GM19238 (cell line): ENCODE results near the gene SYTL1.

Source experiments
- DNase-seq: peaks from one replicate; pipeline ENCODE4 v3.0.0; 2011; ENCODE audit warnings: low spot score; ENCODE audit not compliant: insufficient read length

Gene SYTL1

DNA sequence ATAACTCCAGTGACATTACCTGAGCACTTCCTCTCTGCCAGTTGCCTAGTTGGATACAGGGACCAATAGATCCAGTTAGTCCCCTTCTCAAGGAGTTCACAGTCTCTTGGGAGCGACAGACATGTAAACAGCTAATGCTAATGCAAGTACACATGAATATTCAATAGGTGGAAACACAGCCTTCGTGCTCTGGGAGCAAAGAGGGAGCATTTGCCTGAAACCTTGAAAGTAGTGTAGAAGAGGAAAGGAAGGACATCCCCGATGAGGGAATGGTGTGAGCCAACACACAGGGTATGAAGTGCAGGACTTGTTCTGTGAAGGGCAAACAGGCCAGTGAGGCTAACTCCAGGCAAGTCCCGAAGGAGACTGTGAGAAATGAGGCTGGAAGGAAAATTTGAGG, 23.7 kb upstream of the SYTL1 start:
- DNase-seq, result no peak

DNA sequence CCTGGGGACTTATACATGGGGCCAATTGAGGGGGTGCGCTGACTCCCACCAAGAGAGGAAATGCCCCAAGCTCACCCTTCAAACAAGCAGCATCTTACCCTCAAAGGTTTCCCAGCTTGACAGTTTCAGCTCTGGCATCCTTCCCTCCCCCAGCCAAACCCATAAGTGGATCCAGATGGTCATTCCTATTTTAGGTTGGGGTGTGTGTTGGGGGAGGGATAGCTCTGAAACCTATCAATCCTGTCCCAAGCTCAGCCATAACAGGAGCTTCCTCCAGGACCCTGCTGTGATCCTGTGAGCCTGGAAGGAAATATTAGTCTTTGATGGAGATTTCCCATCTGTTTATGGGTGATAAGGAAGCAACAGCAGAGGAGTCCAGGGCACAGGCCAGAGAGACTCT, 23.2 kb upstream of the SYTL1 start:
- DNase-seq, result no peak

DNA sequence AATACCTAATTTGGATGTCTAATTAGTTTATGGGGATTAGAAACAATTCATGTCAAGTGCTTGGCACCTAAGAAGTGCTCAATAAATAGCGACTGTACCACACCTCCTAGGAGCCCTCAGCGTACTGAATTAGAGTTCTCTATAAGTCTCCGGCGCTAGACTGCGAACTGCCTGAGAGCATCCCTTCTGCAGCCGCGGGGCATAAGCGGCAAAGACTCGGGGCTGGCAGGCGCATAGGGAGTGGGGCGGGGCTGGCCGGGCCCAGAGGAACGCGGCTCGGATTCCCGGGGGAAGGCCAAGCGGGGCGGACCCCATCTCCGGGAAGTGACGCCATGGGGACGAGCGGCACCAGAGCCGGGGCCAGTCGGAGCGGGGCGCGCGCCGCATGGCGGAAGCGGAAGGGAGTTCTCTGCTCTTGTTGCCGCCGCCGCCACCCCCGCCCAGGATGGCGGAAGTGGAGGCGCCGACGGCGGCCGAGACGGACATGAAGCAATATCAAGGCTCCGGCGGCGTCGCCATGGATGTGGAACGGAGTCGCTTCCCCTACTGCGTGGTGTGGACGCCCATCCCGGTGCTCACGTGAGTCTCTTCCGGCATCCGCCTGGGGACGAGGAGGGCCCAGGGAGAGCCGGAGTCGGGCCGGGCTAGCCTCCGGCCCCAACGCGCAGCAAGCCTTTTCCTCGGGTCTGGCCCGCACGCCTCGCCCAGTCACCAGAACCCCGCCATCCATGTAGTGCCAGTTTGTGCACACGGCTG, 19.8 kb upstream of the SYTL1 start, which contains the start of gene TMEM222:
Gene TMEM222 (plus strand): TSS at position 351 of the 756 bp plus-strand sequence. CDS start 35 bp downstream, at position 386.
- DNase-seq, result peak; percentile 98

DNA sequence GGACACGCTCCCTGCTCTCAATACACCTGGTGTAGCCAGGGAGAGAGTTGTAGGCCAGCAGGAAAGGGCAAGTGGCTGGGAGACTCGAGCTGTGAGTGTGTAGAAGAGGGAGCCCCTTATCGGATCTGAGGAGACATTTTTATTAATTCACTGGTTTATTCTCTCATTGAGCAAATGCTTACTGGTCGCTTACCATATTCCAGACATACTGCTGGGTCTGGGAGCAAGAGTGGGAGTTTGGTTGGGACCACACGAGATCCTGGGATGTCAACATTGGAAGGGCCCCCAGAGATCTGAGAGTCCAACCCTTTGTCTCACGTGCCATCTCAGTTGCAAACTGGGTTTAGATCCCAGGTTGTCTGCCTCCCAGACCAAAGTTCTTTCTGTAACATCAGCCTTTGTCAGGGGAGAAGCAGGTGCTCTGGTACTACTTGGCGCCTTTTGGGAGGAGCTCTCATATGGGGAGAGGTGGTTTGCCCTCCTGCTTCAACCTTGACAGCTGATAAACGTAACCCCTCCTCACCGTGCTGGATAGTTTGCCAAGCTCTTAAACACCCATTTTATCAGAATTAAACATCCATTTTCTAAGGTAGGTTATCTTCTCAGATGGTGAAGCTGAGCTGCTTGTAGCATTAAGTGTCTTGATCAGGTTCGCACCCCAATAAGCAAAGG, 19.1 kb upstream of the SYTL1 start:
- no peak for DNase-seq

DNA sequence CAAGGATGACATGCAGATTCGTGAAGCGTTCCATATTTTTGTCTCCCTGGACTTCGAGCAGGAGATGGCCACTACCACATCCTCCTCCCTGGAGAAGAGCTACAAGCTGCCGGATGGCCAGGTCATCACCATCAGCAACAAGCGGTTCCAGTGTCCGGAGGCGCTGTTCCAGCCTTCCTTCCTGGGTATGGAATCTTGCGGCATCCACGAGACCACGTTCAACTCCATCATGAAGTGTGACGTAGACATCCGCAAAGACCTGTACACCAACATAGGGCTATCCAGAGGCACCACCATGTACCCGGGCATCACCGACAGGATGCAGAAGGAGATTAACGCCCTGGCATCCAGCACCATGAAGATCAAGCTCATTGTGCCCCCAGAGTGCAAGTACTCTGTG, 16.5 kb upstream of the SYTL1 start:
- DNase-seq, result no peak

DNA sequence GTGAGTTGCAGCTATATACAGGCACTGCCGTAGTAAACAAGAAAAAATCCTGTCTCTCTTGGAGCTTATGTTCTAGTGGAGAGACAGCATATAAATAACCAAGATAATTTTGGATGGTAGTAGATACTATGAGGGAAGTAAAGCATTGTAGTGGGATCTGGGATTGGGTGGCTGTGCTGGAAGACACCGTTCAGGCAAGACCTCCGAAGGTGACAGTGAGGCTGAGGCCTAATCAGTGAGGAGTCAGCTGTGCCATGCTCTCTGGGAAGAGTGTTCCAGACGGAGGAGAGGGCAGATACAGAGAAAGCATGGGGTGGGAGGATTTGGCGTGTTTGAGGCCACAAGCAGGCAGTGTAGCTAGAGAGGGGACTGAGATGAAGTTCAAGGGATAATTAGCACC, 13.9 kb upstream of the SYTL1 start:
- no peak for DNase-seq

DNA sequence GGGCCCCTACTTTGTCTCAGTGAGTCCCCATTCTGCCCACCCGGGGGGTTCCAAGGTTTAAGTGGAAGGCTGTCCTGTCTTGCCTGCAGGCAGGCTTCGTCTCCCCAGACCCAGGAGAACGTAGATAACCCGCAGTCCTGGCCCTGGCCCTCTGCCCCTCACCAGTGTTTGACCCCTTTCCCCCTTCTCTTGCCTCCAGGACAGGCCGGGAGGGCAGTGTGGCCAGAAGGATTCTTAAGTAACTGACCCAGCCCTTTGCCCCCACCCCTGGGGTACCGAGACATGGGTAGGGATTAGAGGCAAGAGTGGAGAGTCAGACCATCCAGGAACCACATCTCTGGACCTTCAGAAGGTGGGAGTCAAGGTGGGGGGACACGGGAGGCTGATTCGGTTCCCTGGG, 11.0 kb upstream of the SYTL1 start:
- no peak for DNase-seq

DNA sequence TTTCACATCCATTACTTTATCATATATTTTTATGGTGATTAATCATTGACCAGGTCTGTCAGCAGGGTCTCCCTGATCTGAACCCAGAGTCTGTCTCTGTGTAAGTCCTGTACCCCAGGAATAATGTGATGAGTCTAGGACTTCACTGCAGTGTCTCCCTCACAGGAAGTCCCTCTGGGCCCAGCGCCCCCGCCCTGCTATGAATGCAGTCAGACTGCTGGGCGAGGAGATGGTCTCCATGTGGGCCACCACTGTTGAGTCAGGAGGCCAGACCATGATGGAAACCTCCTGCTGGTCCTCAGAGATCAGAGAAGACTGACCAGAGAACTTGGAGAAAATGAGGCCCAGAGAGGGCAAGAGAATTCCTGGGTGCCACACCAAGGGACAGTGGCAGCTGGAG, 10.4 kb upstream of the SYTL1 start:
- DNase-seq, result no peak

DNA sequence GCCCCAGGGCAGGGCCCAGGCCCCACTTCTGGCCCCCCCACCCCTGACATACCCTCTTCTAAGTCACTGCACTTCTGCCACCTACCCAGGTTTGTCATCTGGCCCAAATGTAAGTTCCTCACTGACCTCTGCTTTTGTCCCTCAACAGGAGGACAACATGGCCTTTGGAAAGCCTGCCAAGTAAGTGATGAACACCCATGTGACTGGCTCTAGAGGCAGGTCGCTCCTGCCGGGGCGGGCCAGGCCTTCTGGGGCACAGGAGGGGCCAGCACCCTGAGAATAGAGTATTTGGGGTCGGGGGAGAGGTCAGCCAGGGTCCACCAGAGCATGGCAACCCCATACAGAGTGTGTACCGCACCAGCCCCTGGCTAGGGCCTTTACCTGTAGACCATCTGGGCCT, 9.9 kb upstream of the SYTL1 start:
- DNase-seq, result no peak

DNA sequence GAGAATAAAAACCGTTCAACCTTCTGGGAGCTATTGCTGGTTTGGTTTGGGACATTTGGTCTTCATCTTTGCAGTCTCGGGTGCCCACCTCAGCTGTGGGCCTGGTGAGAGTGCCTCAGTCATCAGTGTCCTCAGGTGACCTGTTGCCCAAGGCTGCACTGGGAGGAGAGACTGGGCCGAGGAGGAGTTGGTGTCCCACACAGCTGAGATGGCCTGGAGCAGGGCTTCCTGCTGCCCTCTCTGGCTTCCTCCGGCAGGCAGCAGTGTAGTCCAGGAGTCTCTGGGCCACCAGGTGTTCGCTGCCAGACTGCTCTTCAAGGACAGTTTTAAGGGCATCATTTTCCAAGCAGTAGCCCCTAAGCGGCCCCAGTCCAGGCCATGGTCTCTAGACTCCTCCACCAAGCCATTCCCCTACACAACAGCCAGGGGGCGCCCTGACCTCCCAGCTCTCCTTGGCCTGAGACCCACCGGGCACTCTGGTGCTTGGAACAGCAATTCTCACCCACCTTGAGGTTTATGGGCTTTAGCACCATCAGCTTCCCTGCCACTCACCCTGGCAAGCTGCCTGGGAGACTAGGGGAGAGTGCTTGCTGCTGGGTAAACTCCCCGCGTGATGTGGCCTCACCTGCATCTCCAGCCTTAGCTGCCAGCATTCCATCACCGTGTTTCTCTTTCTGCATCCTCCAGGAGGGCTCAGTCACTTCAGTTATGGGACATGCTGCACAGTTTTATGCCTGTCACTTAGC, 9.1 kb upstream of the SYTL1 start:
- peak; percentile 61 for DNase-seq

DNA sequence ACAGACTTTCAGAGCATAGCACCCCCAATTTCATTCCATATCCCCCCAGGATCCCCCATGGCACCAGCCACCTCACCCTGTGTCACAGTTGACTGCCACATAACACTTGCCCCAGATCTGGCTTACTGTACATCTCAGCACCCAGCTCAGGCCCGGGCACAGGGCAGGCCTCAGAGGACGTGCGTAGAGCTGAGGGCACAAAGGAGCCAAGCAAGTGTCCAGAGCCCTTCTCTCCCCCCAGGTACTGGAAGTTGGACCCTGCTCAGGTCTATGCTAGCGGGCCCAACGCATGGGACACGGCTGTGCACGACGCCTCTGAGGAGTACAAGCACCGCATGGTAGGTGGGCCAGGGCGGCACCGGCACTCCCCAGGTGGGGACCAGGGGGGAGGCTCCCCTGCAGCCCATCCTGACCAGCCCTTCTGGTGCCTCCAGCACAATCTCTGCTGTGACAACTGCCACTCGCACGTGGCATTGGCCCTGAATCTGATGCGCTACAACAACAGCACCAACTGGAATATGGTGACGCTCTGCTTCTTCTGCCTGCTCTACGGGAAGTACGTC, 8.0 kb upstream of the SYTL1 start:
- no peak for DNase-seq

DNA sequence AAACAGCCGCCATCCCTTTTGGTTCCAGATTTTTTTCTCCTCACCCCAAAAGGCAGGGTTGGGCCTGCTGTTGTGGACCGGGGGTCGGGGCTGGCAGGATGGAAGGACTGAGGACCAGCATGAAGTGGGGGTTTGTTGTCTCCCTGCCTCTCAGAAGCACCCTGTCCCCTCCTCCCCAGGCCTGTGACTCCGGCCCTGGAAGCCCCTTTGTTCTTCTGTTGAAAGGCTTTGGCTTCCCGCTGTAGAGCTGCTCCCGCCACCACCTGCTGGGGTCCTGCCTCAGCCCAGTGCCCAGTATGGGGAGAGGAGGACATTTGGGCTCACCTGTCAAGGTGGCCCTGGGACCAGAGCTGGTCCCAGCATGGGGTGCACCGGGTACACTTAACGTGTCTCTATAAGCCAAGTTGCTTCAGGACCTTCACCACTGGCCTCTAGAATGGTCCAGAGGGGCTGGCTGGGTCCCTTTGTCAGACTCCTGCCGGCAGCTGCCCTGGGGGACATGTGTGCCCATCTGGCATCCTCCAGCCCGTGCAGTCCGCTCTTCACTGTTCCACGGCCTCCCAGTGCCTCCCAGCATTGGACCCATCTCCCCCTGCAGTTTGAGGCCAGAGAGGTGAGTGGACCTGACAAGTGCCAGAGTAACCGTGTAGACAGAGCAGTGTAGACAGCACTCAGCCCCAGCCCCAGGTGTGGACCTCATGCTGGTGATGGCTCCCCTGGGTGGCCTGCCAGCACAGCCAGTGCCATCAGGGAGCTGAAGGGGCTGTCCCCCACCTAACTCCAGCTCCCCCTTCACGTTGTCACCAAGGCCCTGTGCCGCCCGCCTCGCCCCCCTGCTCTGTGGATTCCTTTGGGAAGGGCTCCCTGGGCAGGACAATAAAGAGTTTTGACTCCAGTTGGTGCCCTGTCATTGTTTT, 6.1 kb upstream of the SYTL1 start:
- DNase-seq, result no peak

DNA sequence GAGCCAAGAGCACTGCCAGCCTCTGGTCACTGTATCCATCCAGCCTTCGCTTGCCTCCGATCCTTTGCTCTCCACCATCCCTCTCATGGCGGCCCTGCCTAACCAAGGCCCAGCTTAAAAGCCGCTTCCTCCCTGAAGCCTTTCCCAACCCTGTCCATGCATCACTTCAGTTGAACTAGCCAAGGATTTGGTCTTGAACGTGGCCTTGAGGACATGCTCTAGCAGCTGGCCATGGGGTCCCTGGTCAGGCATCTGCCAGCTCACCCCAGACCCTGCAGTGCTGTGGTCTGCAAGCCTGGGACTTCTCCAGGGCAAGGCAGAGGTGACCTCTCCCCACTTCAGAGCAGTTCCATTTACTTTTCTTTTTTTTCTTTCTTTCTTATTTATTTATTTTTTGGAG, 5.1 kb upstream of the SYTL1 start:
- no peak for DNase-seq

DNA sequence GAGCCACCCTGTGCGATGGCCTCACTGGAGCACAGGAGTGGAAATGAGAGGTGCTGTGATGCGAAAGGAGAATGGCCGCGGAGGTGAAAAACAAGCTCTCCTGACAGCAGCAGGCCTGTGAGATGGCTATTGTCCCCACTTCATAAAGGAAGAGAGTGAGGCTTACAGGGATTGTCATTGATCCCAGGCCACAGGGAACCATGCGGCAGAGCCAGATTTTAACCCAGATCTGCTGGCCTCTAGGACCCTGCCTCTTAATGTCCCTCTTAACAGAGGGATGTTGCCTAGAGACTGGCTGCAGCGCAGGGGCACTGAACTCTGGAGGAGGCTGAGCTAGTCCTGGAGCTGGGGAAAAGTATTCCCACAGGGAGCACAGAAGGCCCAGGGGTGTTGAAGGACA, 3.1 kb upstream of the SYTL1 start:
- no peak for DNase-seq

DNA sequence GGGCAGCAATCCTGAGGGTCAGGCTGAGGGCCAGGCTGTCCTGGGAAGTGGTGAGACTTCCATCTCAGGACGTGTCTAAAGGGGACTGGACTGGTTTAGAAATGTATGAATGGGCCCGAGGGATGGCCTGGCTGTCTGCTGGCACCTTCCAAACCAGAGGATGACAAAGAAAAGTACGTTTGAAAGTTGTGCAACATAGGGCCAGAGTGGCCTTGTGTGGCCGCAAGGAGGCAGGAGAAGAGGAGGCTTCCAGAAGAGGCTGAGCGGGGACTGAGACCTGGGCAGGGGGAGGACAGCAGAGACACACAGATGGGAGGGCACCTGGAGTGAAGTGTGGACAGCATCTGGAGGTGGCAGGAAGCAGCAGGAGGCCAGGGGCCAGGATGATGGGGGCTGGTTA, 2.6 kb upstream of the SYTL1 start:
- no peak for DNase-seq

DNA sequence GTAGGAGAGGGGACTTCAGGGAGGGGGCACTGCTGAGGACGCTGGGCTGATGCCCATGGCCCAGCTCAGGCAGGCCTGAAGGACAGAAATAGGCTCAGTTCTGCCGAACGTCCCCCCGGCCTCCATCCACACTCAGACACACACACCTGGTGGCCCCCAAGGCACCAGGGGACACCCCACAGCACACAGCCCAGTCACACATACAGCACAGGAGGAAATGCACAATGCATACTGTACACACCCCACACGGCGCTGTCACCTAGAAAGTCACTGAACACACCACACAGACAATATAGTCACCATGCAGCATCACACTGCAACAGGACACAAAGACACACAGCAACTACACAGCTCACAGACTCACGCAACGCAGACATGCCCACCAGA, 562 bp downstream of the SYTL1 start:
- DNase-seq, result no peak

DNA sequence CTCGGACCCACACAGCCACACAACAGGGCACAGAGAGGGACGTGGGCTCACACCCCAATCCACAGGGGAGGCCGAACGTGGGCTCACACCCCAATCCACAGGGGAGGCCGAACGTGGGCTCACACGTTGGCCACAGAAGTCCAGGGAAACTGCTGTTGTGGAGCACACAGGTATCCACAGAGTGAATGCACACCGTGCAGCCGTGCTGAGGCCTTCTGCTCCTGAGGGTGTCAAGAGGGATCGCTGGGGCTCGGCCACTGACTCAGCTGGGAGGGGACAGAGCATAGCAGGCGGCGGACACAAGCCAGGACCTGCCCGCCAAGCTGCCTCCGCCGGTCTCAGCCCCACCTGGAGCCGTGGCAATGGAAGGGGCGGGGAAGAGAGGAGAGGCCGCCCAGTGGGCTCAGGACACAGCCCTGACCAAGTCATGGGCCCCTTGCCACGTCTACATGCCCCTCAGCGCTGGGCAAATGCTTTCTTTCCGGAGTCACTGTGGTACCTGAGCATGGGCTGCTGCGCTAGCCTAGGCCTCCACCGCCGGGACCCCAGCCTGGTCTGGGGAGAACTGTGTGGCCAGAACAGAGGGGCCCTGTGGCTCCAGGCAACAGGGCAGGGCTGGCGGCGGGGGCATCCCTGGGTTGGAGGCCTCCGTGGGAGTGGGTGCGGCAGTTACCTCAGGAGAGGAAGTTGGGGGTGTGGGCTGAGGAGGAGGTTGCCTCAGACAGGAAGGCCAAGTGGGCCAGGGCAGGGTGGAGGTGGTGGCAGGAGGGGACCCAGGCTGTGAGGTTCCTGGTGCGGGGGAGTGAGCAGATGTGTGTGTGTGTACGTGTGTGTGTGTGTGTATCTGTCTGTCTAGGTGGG, 1.2 kb downstream of the SYTL1 start:
- peak; percentile 65 for DNase-seq

DNA sequence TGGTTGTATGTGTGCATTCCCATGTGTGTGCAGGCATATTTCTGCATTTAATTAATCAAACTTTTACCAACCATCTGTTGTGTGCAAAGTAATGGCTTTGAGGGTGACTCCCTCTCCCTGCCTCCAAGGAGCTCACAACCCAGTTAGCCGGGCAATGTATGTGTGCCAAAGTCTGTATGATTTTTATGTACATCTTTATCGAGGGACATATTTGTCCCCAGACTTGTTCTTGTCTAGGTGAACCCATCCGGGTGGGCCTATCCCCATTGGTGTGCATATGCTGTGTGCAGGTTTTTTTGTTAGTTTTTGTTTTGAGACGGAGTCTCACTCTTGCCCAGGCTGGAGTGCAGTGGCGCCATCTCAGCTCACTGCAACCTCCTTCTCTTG, 1.8 kb downstream of the SYTL1 start:
- no peak for DNase-seq

DNA sequence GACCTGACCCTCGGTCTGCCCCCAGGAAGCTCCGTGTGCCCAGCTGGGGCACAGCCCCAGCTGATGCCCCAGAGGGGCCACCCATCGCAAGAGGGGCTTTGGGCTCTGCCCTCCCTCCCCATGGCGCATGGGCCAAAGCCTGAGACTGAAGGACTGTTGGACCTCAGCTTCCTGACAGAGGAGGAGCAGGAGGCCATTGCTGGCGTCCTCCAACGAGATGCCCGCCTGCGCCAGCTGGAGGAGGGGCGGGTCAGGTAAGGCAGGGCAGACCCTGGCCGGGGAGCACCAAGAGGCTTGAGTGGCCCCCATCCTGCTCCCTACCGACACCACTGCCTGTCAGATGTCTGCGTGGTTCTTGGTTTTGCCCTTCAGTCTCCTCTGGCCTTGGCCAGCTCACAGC, 3.5 kb downstream of the SYTL1 start:
- no peak for DNase-seq

DNA sequence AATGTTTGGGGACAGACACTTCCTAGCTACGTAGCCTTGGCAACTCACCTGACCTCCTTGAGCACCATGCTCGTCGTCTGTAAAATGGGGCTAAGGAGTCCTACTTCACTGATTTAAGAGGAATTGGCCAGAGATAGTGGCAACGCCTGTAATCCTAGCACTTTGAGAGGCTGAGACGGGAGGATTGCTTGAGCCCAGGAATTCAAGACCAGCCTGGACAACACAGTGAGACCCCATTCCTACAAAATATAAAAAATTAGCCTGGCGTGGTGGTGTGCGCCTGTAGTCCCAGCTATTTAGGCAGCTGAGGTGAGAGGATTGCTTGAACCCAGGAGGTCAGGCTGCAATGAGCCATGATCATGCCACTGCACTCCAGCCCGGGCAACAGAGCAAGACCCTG, 4.5 kb downstream of the SYTL1 start:
- no peak for DNase-seq
